Measurements from ENCODE around the gene SYNPO2L.

Gene SYNPO2L

GRCh38 chr10:73614720-73615119, 41.1 kb downstream of the SYNPO2L start:
- no peak for FAIRE-seq

GRCh38 chr10:73609116-73609515, 46.7 kb downstream of the SYNPO2L start:
- no peak for FAIRE-seq

GRCh38 chr10:73601486-73601921, 54.3 kb downstream of the SYNPO2L start:
- no peak for FAIRE-seq

GRCh38 chr10:73597346-73597745, 58.5 kb downstream of the SYNPO2L start:
- FAIRE-seq, result no peak

Data from TTC549 (cell line).